ENCODE measurements around the gene ITGB1BP1. TPM values are rescaled to one million over a fixed set of nuclear protein-coding genes. Genes with fewer than 3 reads are reported as not detected.

Gene ITGB1BP1
- polyA plus RNA-seq, 1 experiment: 50.7 TPM

DNA sequence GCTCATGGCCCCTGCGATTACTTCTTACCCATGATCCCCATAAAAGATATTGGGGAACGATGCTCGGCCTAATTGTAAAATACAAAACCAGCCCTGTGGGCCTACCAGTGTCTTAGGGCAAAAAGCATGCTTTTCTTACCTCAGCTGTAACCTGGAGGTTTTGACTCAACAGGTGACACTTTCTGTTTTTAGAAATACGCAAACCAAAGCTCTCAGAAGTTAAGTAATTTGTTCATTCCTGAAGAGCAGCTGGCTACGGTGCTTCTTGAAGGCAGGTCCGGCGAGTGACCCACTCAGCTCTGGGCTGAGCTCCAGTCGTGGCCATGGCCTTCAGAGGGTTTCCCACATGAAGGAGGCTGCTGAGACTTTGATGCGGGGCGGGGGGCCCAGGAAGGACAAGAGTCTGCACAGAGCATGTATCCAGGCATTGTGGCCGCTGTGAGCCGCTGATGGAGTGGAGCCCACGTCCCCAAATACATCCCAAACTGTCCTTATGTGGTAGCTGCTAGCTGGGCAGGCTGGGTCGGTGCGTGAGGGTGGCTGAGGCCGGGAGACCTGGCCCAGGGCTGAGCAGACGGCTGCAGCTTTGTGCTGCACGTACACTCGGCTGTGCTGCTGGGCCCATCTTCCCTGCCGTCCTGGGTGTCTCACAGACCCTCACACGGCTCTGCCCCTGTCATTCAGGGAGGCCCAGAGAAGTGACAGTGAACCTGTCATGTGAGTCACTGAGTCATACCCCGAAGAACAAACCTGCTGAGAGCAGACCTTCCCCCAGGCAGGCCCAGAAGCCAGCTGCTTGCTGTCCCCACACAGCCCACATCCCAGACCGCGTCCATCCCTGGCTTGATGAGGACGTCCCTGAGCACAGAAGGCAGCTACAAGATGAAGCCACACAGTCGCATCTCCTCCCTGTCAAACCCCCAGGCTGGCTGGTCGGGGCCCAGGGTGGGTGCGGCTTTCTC is 34.1 kb downstream of the ITGB1BP1 start:
- H3K36me3 ChIP-seq (ENCODE audit: control insufficient read depth, insufficient read depth, low read length): peaks cover 19% of the 10 kb centered on the region

DNA sequence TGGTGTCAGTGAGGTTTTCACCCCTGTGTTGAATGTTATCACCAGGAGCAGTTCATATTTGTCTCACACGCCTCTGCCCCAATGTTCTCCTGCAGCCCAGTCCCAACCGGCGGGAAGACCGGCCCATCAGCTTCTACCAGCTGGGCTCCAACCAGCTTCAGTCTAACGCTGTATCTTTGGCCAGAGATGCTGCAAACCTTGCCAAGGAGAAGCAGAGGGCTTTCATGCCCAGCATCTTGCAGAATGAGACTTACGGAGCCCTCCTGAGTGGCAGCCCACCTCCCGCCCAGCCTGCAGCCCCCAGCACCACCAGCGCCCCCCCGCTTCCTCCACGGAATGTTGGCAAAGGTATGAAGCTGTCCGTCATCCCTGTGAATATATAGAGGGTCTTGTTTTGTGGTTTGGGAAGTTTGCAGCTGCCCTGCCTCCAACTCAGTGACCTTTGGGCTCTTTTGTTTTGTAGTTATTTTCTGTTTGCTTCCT is 35.1 kb downstream of the ITGB1BP1 start:
- Histone ChIP-seq H3K4me3 (ENCODE audit: low read depth, low read length) (no peak overlapping the region), H3K36me3 (ENCODE audit: control insufficient read depth, insufficient read depth, low read length) (peaks cover 19% of the 10 kb centered on the region), H3K27me3 (ENCODE audit: control insufficient read depth, insufficient read depth, low read length) (no peaks in the 10 kb centered on the region)
- ChIA-PET POLR2A (interaction anchor here (0.6 kb wide), 1 partner anchor 244 kb away, joined by 7 read pairs; no protein-coding TSS in a partner anchor), CTCF (no interaction called here)
- TF ChIP-seq, protein P1, sequence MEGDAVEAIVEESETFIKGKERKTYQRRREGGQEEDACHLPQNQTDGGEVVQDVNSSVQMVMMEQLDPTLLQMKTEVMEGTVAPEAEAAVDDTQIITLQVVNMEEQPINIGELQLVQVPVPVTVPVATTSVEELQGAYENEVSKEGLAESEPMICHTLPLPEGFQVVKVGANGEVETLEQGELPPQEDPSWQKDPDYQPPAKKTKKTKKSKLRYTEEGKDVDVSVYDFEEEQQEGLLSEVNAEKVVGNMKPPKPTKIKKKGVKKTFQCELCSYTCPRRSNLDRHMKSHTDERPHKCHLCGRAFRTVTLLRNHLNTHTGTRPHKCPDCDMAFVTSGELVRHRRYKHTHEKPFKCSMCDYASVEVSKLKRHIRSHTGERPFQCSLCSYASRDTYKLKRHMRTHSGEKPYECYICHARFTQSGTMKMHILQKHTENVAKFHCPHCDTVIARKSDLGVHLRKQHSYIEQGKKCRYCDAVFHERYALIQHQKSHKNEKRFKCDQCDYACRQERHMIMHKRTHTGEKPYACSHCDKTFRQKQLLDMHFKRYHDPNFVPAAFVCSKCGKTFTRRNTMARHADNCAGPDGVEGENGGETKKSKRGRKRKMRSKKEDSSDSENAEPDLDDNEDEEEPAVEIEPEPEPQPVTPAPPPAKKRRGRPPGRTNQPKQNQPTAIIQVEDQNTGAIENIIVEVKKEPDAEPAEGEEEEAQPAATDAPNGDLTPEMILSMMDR (IDR thresholded peaks at IDR 0.05; ENCODE audit: insufficient read depth, low read depth, low read length): no peak
- DNase-seq (ENCODE audit: low read depth): no peak

More for the DNA sequence above, 34.1 kb downstream of the ITGB1BP1 start:
- Histone ChIP-seq H3K27me3 (ENCODE audit: control insufficient read depth, insufficient read depth, low read length) (no peaks in the 10 kb centered on the region), H3K4me3 (ENCODE audit: low read depth, low read length) (no peak overlapping the region)
- POLR2A ChIA-PET: interaction anchor here (0.6 kb wide), 1 partner anchor 245 kb away, joined by 7 read pairs; no protein-coding TSS in a partner anchor
- DNase-seq (ENCODE audit: low read depth): no peak
- TF ChIP-seq, protein P1 (IDR thresholded peaks at IDR 0.05; ENCODE audit: insufficient read depth, low read depth, low read length): no peak
- CTCF ChIA-PET: no interaction called here

DNA sequence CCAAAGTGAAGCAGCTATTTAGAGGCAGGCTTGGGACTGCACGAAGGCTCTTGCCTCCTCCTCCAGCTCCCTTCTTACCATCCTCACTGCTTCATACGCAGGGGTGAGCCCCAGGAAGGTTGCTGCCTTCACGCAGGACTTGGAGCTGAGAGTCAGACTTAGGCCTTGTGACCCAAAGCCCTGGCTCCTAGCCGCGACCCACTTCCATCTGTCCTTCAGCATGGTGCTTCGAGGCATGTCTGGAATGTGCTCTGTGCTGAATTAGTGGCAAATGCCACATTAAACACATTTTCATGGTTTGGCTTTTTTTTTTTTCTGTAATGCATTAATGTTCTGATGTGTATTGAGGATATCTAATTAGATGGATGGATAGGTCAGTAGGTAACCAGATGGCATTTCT is 37.5 kb downstream of the ITGB1BP1 start:
- DNase-seq (ENCODE audit: low read depth): no peak
- H3K36me3 ChIP-seq (ENCODE audit: control insufficient read depth, insufficient read depth, low read length): peaks cover 15% of the 10 kb centered on the region
- ChIA-PET POLR2A (interaction anchor here (0.7 kb wide), 1 partner anchor 194 kb away, joined by 9 read pairs; no protein-coding TSS in a partner anchor), CTCF (interaction anchor here (0.9 to 1.0 kb wide), 2 partner anchors 10 to 37 kb away, joined by 3 read pairs; partner anchors contain the start of gene ITGB1BP1)
- TF ChIP-seq, protein P1 (IDR thresholded peaks at IDR 0.05; ENCODE audit: insufficient read depth, low read depth, low read length): no peak
- H3K27me3 ChIP-seq (ENCODE audit: control insufficient read depth, insufficient read depth, low read length): no peaks in the 10 kb centered on the region
- H3K4me3 ChIP-seq (ENCODE audit: low read depth, low read length): no peak overlapping the region

DNA sequence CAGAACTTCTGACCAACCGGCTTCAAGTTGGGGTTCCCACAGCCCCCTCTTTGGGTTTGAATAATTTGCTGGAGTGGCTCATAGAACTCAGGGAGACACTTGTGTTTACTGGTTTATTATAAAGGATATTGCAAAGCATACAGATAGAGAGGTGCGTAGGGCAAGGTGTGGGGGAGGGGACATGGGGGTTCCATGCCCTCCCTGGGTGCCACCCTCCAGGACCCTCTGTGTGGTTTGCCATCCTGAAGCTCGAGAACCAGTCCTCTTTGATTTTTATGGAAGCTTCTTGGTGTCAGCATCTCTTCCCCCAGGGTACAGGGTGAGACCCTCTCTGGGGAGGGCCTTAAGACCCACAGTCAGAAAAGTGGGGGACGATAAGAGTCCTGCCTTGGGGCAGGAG is 38.8 kb downstream of the ITGB1BP1 start:
- no peak for DNase-seq (ENCODE audit: low read depth)
- H3K36me3 ChIP-seq (ENCODE audit: control insufficient read depth, insufficient read depth, low read length): peaks cover 11% of the 10 kb centered on the region
- CTCF ChIA-PET: no interaction called here
- no peak overlapping the region for H3K4me3 ChIP-seq (ENCODE audit: low read depth, low read length)
- TF ChIP-seq, protein P1 (IDR thresholded peaks at IDR 0.05; ENCODE audit: insufficient read depth, low read depth, low read length): no peak
- H3K27me3 ChIP-seq (ENCODE audit: control insufficient read depth, insufficient read depth, low read length): no peaks in the 10 kb centered on the region
- POLR2A ChIA-PET: no interaction called here

DNA sequence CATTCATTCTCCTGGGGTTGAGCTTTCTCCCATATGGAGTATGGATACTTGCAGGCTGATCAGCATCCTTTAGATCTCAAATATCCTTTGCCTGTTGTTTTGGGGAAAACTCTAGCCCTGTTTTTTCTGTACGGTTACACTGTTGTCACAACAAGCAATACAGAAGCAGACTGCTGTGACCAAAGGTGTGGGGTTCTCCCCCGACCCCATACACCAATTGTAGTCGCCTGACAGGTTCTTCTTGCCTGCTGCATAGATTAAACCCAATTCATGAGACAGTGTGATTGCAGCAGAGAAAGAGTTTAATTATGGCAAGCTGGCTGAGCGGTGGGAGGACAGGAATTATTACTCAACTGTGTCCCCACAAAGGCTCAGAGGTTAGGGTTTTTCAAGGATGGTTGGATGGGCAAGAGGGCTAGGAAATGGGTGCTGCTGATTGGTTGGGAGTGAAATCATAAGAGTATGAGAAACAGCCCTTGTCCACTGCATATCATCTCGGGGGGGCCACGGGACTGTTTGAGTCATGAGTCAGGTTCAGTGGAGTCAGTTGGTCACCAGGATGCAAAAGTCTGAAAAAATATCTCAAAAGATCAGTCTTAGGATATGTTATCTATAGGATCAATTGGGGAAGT is 40.6 kb downstream of the ITGB1BP1 start:
- no peak overlapping the region for H3K4me3 ChIP-seq (ENCODE audit: low read depth, low read length)
- peaks cover 4% of the 10 kb centered on the region; the same call in 1 of the 2 replicates for H3K36me3 ChIP-seq (ENCODE audit: control insufficient read depth, insufficient read depth, low read length)
- TF ChIP-seq, protein P1 (IDR thresholded peaks at IDR 0.05; ENCODE audit: insufficient read depth, low read depth, low read length): no peak
- CTCF ChIA-PET: interaction anchor here (1.0 to 2.8 kb wide), 3 partner anchors 15 to 241 kb away, joined by 3 to 11 read pairs (median 3); no protein-coding TSS in a partner anchor
- H3K27me3 ChIP-seq (ENCODE audit: control insufficient read depth, insufficient read depth, low read length): no peaks in the 10 kb centered on the region
- POLR2A ChIA-PET: interaction anchor here (1.0 kb wide), 1 partner anchor 701 kb away, joined by 3 read pairs; the partner anchor contains the start of gene ID2
- no peak for DNase-seq (ENCODE audit: low read depth)

Measured in BJ (cell line).